Right renal pelvis (tissue), 4 donors: ENCODE measurements around the gene PLCB4. TPM values are rescaled to one million over a fixed set of nuclear protein-coding genes. Genes with fewer than 3 reads are reported as not detected.

Experiments
- DNase-seq, 4 donors: peaks; one replicate each; pipeline ENCODE4 v3.0.0-alpha.2; 2013; ENCODE audit warnings: low read depth in 4 of 4, low spot score in 3 of 4, missing footprints in 1 of 4
- polyA plus RNA-seq, 4 donors: library from polyadenylated mRNA; unstranded; fragments of 120-200 nt; gene quantifications; one replicate each; pipeline ENCODE4 v1.2.1, GENCODE V29; 2013; ENCODE audit not compliant: insufficient read length in 4 of 4

The PLCB4 gene
- polyA plus RNA-seq, 4 donors, result 12.2 to 15.1 (median 14.0) TPM

DNA sequence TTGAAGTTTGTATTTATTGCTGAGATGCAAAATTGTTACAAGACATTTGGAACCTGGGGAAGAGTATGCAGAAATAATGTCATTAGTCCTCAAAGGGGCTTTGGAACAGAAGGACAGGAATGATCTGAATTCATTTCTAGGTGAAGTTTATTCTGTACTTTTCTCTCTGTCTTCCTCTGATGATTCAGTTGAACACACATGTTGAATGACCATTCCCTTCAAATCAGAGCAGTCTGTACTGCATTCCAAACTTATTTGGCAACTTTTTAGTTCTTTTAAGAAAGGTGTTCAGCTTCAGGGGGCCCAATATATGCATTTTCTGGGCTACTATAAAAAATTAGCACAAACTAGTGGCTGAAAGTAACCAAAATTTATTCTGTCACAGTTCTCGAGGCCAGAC lies 231.6 kb downstream of the PLCB4 start:
- DNase-seq, result no peak

DNA sequence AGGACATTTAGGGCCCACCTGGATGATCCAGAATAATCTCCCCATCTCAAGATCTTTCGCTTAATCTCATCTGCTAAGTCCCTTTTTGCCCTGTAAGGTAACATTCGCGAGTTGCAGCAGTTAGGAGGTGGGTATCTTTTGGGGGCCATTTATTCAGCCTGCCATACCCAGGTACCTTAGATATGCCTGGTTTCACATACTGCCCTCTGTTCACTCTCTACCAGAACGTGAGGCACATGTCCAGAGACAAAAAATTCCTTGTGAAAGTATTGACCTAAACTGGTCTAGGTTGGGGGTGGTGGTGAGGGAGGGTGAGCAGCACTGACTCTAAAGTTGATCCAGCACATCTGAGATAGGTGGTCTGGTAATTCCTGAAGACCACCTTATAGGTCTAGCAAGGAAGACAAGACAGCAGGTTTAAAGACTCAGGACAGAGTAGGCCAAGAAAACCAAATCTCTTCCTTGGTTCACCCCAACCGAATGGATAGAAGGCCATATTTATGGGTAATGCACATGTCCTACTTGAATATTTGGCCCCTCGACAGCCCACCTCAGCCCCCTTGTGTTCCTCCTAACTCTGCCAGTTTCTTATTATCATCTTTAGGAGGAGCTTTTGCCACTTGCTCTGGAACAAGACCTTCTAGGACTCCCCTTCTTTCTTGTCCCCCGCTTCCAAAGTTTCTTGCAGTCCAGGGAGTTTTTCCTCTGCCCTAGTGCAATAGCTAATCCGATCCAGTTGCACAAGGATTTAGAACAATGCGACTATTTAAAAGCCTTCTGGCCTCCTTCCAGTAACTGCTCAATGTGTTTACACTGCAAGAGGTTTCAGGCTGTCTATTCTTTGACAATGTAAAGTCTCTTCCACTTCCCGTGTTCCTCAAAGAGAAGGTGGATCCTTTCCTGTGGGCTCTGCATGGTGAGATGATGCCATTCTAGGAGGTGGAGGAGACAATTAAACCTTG lies 232.5 kb downstream of the PLCB4 start:
- no peak for DNase-seq

DNA sequence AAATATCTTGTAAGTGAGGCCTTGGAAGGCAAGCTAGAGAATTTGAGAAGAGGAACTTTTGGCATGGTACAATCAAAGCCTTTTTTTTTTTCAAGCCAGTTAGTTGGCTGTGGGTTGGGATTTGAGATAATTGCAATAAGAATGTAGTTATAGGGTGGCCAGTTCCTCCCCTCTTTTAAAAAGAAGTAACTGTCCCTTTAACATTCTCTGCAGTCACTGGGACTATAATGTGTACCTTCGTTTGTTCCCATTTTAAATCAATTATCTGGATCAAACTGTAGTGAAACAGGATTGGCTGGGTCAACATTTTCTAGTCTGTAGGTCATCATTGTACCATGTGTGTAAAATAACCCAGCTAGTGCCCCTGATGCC lies 233.2 kb downstream of the PLCB4 start:
- no peak for DNase-seq

DNA sequence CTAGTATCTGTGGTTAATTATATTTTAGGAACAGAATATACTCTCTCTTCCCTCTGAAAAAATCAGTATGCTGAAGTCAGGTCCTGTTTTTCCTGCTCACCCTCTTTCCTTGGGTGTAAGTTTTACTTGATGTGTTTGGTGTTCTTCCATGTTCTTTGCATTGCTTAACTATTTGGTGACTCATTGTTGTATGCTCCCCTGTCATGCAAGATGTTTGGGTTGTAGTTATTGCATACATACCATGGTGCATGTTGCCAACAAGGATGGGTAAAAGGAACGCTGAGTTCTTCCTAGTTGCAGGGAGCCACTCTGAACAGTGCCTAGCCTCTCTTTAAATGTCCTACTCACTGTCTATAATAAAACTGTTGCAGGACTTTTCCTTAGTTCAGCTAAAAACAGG lies 237.6 kb downstream of the PLCB4 start:
- no peak for DNase-seq

DNA sequence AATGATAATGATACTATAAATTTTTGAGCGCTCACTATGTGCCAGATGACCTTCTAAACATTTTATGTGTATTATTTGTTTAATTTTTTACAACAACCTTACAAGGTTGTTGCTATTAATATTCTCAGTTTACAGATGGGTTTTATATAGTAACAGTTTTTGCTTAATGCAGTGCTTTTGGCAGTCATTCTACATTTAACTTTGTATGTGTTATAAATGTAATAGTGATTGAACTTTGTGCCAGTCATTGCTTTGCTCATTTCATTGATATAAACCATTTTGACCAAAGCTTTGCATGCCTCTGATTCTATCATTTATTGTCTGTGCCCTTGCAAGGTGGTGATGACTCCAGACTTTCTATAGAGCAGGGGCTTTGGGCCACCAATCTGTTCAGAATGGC lies 239.2 kb downstream of the PLCB4 start:
- no peak for DNase-seq

DNA sequence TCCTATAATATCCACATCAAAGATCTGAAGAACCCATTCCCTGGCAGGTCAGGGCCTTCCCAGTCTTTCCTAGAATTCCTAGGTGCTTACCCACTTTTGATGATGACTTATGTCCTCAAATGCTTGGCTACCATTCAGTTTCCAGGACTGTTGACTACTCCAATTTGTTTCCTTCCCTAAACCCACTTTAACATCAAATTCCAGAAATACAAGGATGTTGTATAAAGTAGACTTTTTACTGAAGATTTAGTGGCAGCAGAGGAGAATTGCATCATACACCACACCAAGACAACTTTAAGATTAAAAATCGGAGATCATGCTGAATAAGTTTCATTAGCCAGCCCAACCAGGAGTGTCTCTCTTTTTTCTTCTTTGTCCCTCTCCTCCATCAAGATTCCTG lies 242.2 kb downstream of the PLCB4 start:
- DNase-seq, result no peak

DNA sequence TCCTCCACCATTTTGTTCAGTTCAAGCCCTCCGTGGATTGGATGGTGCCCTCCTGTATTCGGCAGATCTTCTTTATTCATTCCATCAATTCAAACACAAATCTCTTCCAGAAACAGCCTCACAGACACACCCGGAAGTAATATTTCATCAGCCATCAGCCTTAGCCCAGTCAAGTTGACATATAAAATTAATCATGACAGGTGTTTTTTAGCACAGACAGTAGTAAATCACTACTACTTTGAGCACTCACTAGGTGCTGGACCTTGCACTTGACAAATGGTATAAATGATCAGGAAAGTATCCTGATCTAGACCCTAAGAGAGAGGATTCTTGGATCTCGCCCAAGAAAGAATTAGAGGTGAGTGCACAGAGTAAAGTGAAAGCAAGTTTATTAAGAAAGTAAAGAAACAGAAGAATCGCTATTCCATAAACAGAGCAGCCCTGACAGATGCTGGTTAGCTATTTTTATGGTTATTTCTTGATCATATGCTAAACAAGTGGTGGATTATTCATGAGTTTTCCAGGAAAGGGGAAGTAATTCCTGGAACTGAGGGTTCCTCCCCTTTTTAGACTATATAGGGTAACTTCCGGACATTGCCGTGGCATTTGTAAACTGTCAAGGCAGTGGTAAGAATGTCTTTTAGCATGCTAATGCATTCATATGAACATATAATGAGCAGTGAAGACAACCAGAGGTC lies 250.9 kb downstream of the PLCB4 start:
- DNase-seq, result peak in 2 of 4 donors; percentile 28

DNA sequence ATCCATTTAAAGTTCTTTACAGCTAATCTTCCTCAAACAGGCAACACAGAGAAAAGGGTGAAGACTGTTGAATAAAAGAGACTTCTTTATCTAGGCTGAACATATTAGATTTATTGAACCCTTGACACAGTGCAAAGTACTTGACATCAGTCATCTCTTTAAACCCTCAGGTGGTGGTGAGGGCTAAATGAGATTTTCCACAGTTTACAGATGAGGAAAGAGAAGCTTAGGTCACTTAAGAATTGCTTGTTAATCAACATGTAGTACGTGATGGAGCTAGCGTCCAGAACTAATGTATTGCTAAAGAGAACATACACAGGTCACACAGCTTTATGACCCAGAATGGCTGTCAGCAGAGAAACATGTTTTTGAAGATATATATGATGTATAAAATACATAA lies 252.1 kb downstream of the PLCB4 start:
- no peak for DNase-seq

DNA sequence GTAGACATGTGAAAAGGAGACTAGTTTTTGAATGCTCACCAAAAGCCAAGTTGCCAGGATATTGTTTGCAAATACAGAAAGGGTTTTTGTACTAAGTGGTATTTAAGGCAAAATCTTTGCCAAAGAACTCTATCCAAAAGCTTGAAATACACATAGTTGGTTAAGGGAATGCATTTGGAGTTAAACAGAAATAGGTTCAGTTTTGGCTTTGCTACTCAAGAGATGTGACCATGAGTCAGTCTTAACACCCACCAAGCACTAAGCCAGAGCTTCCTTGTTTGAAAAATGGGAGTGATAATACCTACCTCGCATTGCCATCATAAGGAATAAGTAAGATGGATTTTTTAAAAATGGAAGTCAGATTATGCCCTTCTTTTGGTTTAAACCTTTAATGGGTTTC lies 253.8 kb downstream of the PLCB4 start:
- DNase-seq, result no peak

DNA sequence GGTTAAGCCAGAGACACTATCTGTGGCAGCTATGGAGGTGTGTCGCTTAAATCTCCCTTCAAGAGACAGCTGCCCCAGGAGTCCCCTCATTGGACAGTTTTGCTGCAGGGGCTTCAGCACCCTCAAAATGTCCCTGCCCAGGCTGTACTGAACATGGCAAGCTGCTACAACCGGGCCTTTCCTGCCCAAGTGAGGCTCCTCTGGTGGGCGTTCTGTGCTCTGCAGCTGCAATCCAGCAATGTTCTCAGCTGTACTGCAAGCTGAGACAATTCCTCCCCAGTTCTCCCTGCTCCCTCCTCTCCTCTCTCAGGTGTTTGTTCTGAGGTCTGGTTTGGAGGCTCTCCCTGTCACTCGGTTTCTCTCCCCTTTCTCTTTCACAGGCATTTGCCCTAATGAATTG lies 254.7 kb downstream of the PLCB4 start:
- no peak for DNase-seq

DNA sequence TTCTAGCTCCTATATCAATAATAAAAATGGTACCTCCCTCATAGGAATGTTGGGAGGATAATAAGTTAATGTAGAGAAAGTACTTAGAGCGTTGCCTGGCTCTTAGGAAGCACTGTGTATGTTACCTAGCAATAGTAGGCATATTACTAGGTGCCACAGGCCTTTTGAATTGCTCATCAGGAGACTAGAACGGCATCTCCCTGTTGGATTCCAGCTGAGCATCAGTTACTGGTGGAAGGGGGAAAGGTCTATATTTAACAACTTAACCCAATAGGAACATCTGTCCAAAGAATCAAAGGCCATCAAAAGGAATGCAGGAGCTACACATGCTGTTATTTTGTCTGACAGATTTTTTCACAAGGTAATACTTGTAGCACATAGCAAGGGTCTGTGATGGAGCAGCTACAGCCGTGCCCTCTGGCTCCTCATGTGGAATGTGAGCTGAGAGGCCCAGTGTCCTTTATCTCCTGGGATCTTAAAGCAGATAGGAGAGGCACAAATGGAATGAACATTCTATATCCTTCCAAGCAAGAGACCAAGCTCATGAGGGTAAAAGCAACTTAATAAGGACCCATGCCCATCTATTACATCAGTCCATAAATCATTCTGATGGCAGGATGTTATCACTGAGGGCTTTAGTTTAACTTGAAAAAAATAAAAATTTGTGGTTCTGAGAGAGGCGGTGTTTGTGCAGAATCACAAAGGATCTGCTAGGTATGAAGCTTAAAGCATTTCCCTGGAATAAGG lies 260.6 kb downstream of the PLCB4 start:
- DNase-seq, result no peak

DNA sequence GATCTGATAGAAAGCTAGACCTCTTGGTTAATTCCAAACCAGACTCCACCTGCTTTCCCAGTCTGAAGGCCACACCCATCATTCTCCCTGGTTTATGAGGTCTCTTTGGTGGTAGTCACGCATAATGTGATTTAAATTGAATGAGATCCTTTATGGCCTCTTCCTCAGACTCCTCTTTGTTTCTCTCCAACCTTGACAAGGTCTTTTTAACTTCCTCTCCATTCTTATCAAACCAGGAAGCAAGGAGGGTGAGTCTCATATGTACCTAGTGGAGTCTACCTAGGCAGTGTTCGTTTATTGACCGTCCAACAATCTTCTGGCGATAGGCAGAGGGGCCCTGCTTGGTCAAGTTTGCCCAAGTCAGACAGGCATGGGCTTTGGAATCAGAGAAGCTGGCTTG lies 261.3 kb downstream of the PLCB4 start:
- DNase-seq, result no peak

DNA sequence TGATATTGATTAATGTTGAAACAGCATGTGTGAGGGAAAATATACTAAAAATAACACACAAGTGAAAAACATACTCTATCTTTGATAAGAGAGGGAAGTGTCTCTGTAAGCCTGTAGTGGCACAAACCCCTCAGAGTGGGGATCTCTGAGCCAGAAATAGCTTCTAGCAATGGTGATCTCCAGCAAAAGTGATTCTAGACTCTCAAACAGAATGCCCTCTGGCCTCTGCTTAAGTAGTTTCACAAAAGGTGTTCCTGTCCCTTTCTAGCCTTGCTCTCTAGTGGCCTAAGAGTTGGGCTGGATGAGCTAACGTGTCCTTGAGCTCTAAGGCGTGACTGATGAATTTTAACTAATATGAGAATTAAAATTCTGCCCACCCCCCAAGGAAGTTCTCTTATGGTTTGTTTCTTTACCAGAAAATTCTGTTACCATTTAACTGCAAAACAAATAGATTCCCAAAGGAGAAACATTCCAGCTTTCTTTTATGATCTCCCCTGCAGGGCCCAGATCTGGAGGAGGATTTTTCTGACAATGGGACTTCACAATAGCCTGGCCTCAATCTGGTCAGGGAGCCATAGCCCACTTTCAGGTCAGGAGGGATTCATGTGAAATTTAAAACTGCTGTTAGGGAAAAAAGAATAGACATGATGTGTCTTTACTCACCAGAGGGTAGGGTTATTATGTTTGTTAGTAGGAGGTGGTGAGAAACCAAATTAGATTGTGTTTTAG lies 263.0 kb downstream of the PLCB4 start:
- no peak for DNase-seq

DNA sequence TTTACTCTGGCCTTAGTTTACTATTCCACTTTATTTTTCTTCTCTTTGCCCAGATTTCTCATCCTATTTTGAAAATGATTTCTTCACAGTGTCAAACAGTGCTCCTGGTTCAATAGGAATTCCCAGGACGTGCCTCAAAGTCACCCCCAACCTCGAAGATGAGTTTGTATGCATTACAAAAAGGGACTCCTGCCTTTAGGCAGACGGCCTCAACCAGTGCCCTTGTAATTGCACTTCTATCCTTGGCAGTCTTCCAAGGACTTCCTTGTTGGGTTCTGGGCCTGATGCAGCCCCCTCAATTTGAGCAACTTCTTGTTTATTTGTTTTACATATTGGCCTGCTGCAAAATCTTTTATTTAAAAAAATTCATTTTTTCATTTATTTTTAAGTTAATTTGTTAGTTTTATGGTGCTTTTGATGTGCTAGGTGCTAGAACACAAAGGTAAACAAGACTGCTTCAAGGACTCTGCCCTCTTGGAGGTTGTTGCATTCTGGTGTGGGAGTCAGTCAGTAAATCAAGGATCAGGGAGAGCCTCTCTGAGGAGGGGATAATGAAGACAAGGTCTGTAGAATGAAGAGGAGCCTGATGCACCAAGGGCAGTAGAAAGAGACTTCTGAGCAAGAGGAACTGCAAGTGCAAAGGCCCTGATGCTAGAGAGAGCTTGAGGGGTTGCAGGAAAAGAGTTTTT lies 264.0 kb downstream of the PLCB4 start:
- no peak for DNase-seq

DNA sequence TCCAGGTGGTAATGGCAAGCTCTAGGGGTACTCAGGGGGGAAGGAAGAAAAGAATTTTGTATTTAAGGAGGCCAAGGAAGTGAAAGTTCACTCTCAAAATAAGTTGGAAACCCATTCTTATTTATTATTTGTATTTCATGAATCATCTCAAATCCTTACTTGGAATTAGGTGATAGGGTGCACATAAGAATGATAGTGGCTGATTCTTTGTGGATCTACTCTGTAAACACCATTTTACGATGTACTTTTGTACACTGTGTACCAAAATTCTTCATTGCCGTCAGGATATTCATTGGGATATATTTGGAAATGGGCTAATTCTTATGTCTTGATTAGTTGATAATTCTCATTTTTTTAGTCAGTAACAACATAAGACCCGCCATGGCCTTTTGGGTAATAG lies 266.0 kb downstream of the PLCB4 start:
- DNase-seq, result no peak

DNA sequence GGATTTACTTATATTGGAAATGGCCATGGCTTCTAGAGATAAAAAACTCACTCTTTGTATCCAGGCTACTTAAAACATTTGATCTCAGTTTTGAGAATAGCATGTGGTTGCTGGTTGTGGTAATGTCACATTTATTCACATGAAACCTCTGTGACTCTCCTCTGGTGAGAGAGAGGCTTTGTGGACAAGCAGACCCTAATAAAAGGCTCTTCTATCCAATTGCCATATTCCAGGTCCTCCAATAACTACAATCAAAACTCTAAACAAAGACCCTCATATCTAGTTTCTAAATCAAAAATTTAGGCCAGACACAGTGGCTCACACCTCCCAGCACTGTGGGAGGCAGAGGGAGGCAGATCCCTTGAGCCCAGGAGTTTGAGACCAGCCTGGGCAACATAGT lies 269.2 kb downstream of the PLCB4 start:
- DNase-seq, result no peak

DNA sequence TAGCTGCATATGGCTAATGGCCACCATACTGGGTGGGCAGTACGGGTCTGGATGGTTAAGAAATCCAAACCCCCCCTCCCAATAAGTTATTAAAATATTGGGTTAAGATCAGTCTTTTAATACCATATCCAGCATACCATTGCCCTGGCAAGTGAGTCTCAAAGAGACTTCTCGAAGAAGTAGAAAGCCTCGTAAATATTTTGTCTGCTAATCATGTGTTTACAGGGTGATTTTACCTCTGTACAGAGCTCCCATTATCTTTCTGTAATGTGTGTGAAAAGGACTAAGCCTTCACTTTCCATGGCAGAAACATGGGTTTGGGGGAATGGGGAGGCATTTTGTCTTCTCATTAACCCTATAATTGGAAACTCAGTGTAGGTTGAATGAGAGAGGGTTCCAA lies 270.8 kb downstream of the PLCB4 start:
- DNase-seq, result no peak

DNA sequence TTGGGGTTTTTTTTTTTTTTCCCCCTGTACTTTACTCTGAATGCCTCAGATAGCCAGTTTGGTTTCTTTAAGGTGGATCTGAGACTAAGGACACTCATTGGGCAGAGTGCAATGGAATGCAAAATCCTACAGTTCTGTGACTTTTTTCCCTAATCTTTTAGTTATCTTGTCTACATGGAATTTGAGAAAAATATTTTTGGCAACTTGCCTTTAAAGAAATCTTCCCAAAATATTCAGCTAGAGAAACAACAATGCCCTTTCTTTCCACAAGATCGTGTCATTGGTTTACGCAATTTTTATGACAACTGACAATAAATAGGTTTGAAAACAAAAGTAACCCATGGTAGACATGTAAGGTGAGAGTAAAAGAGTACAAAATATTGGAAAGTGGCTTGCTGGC lies 273.8 kb downstream of the PLCB4 start:
- DNase-seq, result no peak

DNA sequence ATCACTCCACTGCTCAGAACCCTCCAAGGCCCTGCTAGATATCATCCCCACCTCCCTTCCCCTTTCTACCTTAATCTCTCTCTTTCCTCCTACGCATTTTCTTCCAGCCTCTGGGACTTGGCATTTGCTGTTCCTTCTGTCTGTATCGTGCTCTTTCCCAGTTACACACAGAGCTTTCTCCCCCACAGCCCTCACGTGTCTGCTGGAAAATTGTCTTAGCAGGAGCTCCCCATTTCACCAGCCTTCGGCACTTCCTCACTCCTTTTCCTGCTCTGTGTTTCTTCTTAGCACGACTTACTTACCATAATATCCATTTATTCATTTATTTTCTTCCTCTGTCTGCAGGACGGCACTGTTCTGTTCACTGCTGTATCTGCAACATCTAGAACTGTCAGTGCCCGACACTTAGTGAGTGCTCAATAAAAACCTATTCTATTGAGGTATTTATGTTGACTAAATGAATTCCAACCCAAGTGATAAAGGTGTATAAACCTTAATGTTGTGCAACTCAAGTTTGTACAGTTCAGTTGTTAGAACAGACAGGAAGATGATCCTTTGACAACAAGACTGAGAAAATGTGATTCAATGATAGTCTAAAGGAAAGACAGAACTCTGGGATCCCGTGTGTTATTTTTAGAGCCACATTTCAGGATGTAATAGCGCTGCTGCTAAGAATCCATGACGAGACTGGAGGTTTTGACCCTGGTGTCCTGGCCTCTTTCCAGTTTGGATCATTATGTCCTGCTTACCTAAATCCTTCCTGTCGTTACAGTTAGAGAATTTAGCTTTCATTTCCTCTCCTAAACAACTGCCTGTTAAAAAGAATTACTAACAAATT lies 275.4 kb downstream of the PLCB4 start:
- DNase-seq, result no peak
